GM12878 (cell line): Measurements from ENCODE around the gene ERICH4. TPM values are rescaled to one million over a fixed set of nuclear protein-coding genes. Genes with fewer than 3 reads are reported as not detected.

ENCODE experiments used
- ATAC-seq: fragments of 200-7000 bp; cut with Tn5 transposase; 3 replicates; pipeline ENCODE4 v1.9.1; 2020; ENCODE audit warnings: mild to moderate bottlenecking, moderate library complexity
- BruUV-seq: library from RNA; stranded (reverse); fragments of 400-500 nt; replicated peaks from 2 replicates; lab custom pipeline; 2021; lab: Mats Ljungman, UMichigan
- CTCF ChIA-PET: fragments of 300-600 bp; sonication (Branson Sonifier 250); formaldehyde crosslinking; extraction: SDS; loops from one replicate; lab custom pipeline; 2021; ENCODE audit warnings: inconsistent platforms; lab: Yijun Ruan, JAX
- POLR2A ChIA-PET: fragments of 350-600 bp; formaldehyde crosslinking; extraction: SDS; loops from one replicate; lab custom pipeline; 2021; ENCODE audit warnings: inconsistent platforms; lab: Charles Lee
- RAD21 ChIA-PET: fragments of 300-600 bp; sonication (Branson Sonifier 250); formaldehyde crosslinking; loops from one replicate; lab custom pipeline; 2023; ENCODE audit warnings: antibody characterized with exemption; ENCODE audit not compliant: unreplicated experiment; lab: Charles Lee
- SMC1A ChIA-PET: fragments of 300-600 bp; sonication (Branson Sonifier 250); formaldehyde crosslinking; loops from one replicate; lab custom pipeline; 2023; ENCODE audit not compliant: unreplicated experiment, uncharacterized antibody; lab: Charles Lee
- DNase-seq: peaks from one replicate; pipeline ENCODE4 v3.0.0-alpha.2; 2011; ENCODE audit warnings: low read depth, low spot score
- FAIRE-seq: peaks from 3 replicates; lab custom pipeline; 2011; peaks lifted over from hg19 to GRCh38; lab: Jason Lieb, UNC
- H2AFZ ChIP-seq: 2 replicates; pipeline ENCODE4 v1.6.0; 2011; ENCODE audit warnings: low read depth, low read length, control low read depth; ENCODE audit not compliant: control insufficient read depth
- H3K27ac ChIP-seq: 2 replicates; pipeline ENCODE4 v1.5.1; 2011; ENCODE audit warnings: control low read depth; ENCODE audit not compliant: control insufficient read depth, insufficient read depth
- H3K27me3 ChIP-seq, 2 experiments: replicated peaks in 1 of 2; 2 replicates each; pipeline versions ENCODE4 v1.6.0 to v1.6.1; 2011; ENCODE audit warnings: low read length in 1 of 2; ENCODE audit not compliant: control insufficient read depth in 2 of 2, insufficient read depth in 2 of 2
- H3K36me3 ChIP-seq, 2 experiments: 2 replicates each; pipeline ENCODE4 v1.5.1; 2011; ENCODE audit warnings: low read length in 1 of 2; ENCODE audit not compliant: control insufficient read depth in 2 of 2, insufficient read depth in 2 of 2
- H3K4me1 ChIP-seq: 2 replicates; pipeline ENCODE4 v1.6.1; 2011; ENCODE audit warnings: mild to moderate bottlenecking, low read length, moderate library complexity, mixed read lengths; ENCODE audit not compliant: control insufficient read depth, insufficient read depth
- H3K4me2 ChIP-seq: 2 replicates; pipeline ENCODE4 v1.6.0; 2011; ENCODE audit warnings: control low read depth; ENCODE audit not compliant: control insufficient read depth, insufficient read depth
- H3K4me3 ChIP-seq: fragments of 200-600 bp; sonication (generic); 2 replicates; pipeline ENCODE4 v1.5.1; 2016
- H3K79me2 ChIP-seq: 2 replicates; pipeline ENCODE4 v1.6.0; 2011; ENCODE audit warnings: low read length; ENCODE audit not compliant: control insufficient read depth, insufficient read depth
- H3K9ac ChIP-seq: 2 replicates; pipeline ENCODE4 v1.8.0; 2011; ENCODE audit warnings: low read length, control low read depth, mixed read lengths; ENCODE audit not compliant: control insufficient read depth, insufficient read depth
- H3K9me3 ChIP-seq: replicated peaks from 3 replicates; pipeline ENCODE4 v1.5.1; 2011; ENCODE audit warnings: mild to moderate bottlenecking, low read length; ENCODE audit not compliant: control insufficient read depth, insufficient read depth
- H4K20me1 ChIP-seq: 2 replicates; pipeline ENCODE4 v1.6.0; 2011; ENCODE audit not compliant: control insufficient read depth, insufficient read depth
- ASH2L ChIP-seq: fragments of 300-600, 200-600 bp; sonication (generic); IDR thresholded peaks from 2 replicates; pipeline ENCODE4 v1.6.1; 2017; ENCODE audit warnings: low read depth, mild to moderate bottlenecking, borderline replicate concordance
- BMI1 ChIP-seq: fragments of 450-650 bp; IDR thresholded peaks from 2 replicates; pipeline ENCODE4 v1.6.1; 2016; ENCODE audit warnings: mild to moderate bottlenecking, moderate library complexity, borderline replicate concordance
- CHD2 ChIP-seq: IDR thresholded peaks from 2 replicates; pipeline ENCODE4 v1.6.1; 2011; ENCODE audit warnings: low read depth, low read length, improper control_type of control experiment, borderline replicate concordance
- DPF2 ChIP-seq: fragments of 450-650 bp; IDR thresholded peaks from 2 replicates; pipeline ENCODE4 v1.6.1; 2017; ENCODE audit warnings: mild to moderate bottlenecking
- KDM1A ChIP-seq: fragments of 200-600 bp; sonication (generic); IDR thresholded peaks from 2 replicates; pipeline ENCODE4 v1.6.1; 2016; ENCODE audit warnings: borderline replicate concordance
- MEF2B ChIP-seq: fragments of 450-650 bp; IDR thresholded peaks from 2 replicates; pipeline ENCODE4 v1.6.1; 2018; ENCODE audit warnings: mild to moderate bottlenecking, moderate library complexity; ENCODE audit not compliant: partially characterized antibody, poor library complexity, severe bottlenecking
- MLLT1 ChIP-seq: fragments of 450-650 bp; IDR thresholded peaks from 2 replicates; pipeline ENCODE4 v1.6.1; 2016; ENCODE audit warnings: mild to moderate bottlenecking
- NR2C1 ChIP-seq: fragments of 450-650 bp; IDR thresholded peaks from 2 replicates; pipeline ENCODE4 v1.6.1; 2017; ENCODE audit warnings: antibody characterized with exemption, mild to moderate bottlenecking, moderate library complexity
- NR2C2 ChIP-seq: IDR thresholded peaks from 2 replicates; pipeline ENCODE4 v1.6.1; 2011; ENCODE audit warnings: borderline replicate concordance, low read depth; ENCODE audit not compliant: control insufficient read depth, insufficient read length
- POU2F2 ChIP-seq: IDR thresholded peaks from 3 replicates; pipeline ENCODE4 v1.6.1; 2011; ENCODE audit warnings: low read depth, mild to moderate bottlenecking, low read length, borderline replicate concordance
- RAD21 ChIP-seq: IDR thresholded peaks from 2 replicates; pipeline ENCODE4 v1.6.1; 2011; ENCODE audit warnings: mild to moderate bottlenecking, low read depth, low read length, moderate library complexity; ENCODE audit not compliant: insufficient read depth
- ZBTB11 ChIP-seq: fragments of 450-650 bp; formaldehyde crosslinking; IDR thresholded peaks from 2 replicates; pipeline ENCODE4 v1.5.0; 2022; ENCODE audit warnings: mild to moderate bottlenecking, missing genetic modification characterization
- WGBS: methylation state at CpG from one replicate; pipeline ENCODE4 v1.1.6; 2016; ENCODE audit warnings: low lambda C conversion rate; ENCODE audit not compliant: insufficient replicate concordance, insufficient coverage; ENCODE audit errors: missing lambda C conversion rate; 5-methylcytosine and 5-hydroxymethylcytosine counted together
- in situ Hi-C: fragments of 300-500 bp; cut with MboI; formaldehyde crosslinking; loops from 9 replicates; pipeline ENCODE4 v1.14.3; 2018; ENCODE audit warnings: mixed read lengths
- intact Hi-C: fragments of 100-400 bp; cut with micrococcal nuclease; formaldehyde crosslinking; loops from one replicate; pipeline ENCODE4 v1.14.2; 2022; ENCODE audit not compliant: unreplicated experiment
- polyA plus RNA-seq, 11 experiments: library from polyadenylated mRNA; depleted of rRNA in 4 of 11; unstranded in 6 of 11; stranded (reverse) in 5 of 11; fragments of >200 nt; fragmentation: Nextera tagmentation in 4 of 11; fragmentation: Illumina TruSeq in 1 of 11; extraction: Ambion mirVana in 4 of 11; extraction: Trizol in 1 of 11; gene quantifications; 1 replicate in 1 of 11; 2 replicates in 10 of 11; pipeline versions ENCODE4 v1.2.1 to v1.2.3, GENCODE V29; 2011 to 2016; ENCODE audit warnings: inconsistent platforms in 2 of 11, missing spikeins in 2 of 11, low read depth in 1 of 11
- total RNA-seq, 4 experiments: library from RNA; depleted of rRNA in 3 of 4; stranded (reverse); fragments of >200 nt in 3 of 4; fragmentation: Illumina TruSeq in 1 of 4; extraction: Trizol in 1 of 4; gene quantifications; 2 replicates each; pipeline versions ENCODE4 v1.2.1 to v1.2.3, GENCODE V29; 2013 to 2021
- TF ChIP-seq, protein P1 (sequence below), 3 experiments: IDR thresholded peaks in 2 of 3; conservative IDR thresholded peaks in 1 of 3; 2 replicates each; pipeline ENCODE4 v1.5.1; 2011; ENCODE audit warnings: low read depth in 3 of 3, low read length in 3 of 3, mild to moderate bottlenecking in 3 of 3, control low read depth in 2 of 3, moderate library complexity in 2 of 3, inconsistent platforms in 1 of 3, mixed read lengths in 1 of 3; ENCODE audit not compliant: control insufficient read depth in 2 of 3, insufficient read depth in 1 of 3; ENCODE audit errors: extremely low read depth in 1 of 3

Gene ERICH4
- total and polyA plus RNA-seq, 10 of the 15 experiments (the other 5 are each of a cell fraction or from before 2014, with no cell fraction given), result not detected

- POLR2A ChIA-PET, result interaction anchor here (0.6 to 1.4 kb wide), 4 partner anchors 9 to 30 kb away, joined by 3 to 4 read pairs (median 4); no protein-coding TSS in a partner anchor
- Histone ChIP-seq H3K79me2 (peaks cover 5% of the 10 kb centered on the region), H3K4me2 (no peak overlapping the region), H3K9me3 (no peaks in the 10 kb centered on the region), H3K27ac (no peak overlapping the region), H3K4me3 (no peak overlapping the region), H2AFZ (no peak overlapping the region), H3K4me1 (peaks cover 18% of the 10 kb centered on the region), H3K27me3 (no peaks in the 10 kb centered on the region), H3K36me3 (peaks cover 0 to 3% of the 10 kb centered on the region in 2 experiments; a peak in 3 of 4 replicates), H3K9ac (no peak overlapping the region), H4K20me1 (no peaks in the 10 kb centered on the region)
- SMC1A ChIA-PET, result interaction anchor here (0.6 to 1.9 kb wide), 6 partner anchors 10 to 40 kb away, joined by 3 to 6 read pairs (median 4); partner anchors contain the start of gene DMAC2
- no peak for DNase-seq
- RAD21 ChIA-PET, result interaction anchor here (0.6 to 1.3 kb wide), 7 partner anchors 19 to 589 kb away, joined by 3 to 4 read pairs (median 3); partner anchors contain the start of gene B9D2
- 33% methylated on average over 3 of the region's 4 CpGs for WGBS
- FAIRE-seq, result no peak
- no TSS peak for BruUV-seq
- peak; percentile 71 for ATAC-seq
- intact Hi-C loops, result no loop called here
- CTCF ChIA-PET, result interaction anchor here (0.6 to 1.5 kb wide), 10 partner anchors 9 to 716 kb away, joined by 3 to 7 read pairs (median 4); partner anchors contain the start of gene DMAC2
- TF ChIP-seq, protein P1, sequence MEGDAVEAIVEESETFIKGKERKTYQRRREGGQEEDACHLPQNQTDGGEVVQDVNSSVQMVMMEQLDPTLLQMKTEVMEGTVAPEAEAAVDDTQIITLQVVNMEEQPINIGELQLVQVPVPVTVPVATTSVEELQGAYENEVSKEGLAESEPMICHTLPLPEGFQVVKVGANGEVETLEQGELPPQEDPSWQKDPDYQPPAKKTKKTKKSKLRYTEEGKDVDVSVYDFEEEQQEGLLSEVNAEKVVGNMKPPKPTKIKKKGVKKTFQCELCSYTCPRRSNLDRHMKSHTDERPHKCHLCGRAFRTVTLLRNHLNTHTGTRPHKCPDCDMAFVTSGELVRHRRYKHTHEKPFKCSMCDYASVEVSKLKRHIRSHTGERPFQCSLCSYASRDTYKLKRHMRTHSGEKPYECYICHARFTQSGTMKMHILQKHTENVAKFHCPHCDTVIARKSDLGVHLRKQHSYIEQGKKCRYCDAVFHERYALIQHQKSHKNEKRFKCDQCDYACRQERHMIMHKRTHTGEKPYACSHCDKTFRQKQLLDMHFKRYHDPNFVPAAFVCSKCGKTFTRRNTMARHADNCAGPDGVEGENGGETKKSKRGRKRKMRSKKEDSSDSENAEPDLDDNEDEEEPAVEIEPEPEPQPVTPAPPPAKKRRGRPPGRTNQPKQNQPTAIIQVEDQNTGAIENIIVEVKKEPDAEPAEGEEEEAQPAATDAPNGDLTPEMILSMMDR (IDR thresholded peaks at IDR 0.05 in 2 of 3, conservative IDR thresholded peaks at IDR 0.05 in 1 of 3; ENCODE audit: control insufficient read depth in 2 of 3, extremely low read depth in 1 of 3, insufficient read depth in 1 of 3, low read depth in 3 of 3, low read length in 3 of 3), result peak in 2 of 3 experiments; percentile 35; a peak in 2 of 6 replicates
- TF ChIP-seq POU2F2, result no peak
- TF ChIP-seq NR2C1, result no peak
- TF ChIP-seq NR2C2, result no peak
- TF ChIP-seq ASH2L, result no peak
- no peak for TF ChIP-seq MLLT1
- TF ChIP-seq KDM1A, result no peak
- no peak for TF ChIP-seq DPF2
- peak; percentile 30; the same call in 1 of the 2 replicates for TF ChIP-seq RAD21
- no peak for TF ChIP-seq ZBTB11 (CRISPR knock-in tag)
- TF ChIP-seq MEF2B, result no peak
- TF ChIP-seq BMI1, result no peak
- TF ChIP-seq CHD2, result no peak
- in situ Hi-C loops, result no loop called here
Measured at GRCh38 chr19:41408256-41408655, 34.7 kb upstream of the ERICH4 start.
